Large intestine (tissue), 3 donors: ENCODE measurements around the gene RANBP3. TPM values are rescaled to one million over a fixed set of nuclear protein-coding genes. Genes with fewer than 3 reads are reported as not detected.

ENCODE experiments used
- DNase-seq, 2 donors: peaks; one replicate each; pipeline versions ENCODE4 v3.0.0 to v3.0.0-alpha.2; 2013
- H3K27ac ChIP-seq: one replicate; pipeline ENCODE4 v1.5.1; 2013; ENCODE audit warnings: low read length
- H3K27me3 ChIP-seq: 2 replicates; pipeline ENCODE4 v1.6.1; 2013; ENCODE audit warnings: low read length; ENCODE audit not compliant: control insufficient read depth, insufficient read depth
- H3K36me3 ChIP-seq: 2 replicates; pipeline ENCODE4 v1.6.1; 2013; ENCODE audit warnings: low read length; ENCODE audit not compliant: control insufficient read depth, insufficient read depth
- H3K4me1 ChIP-seq: one replicate; pipeline ENCODE4 v1.6.1; 2013; ENCODE audit warnings: low read length; ENCODE audit not compliant: control insufficient read depth, insufficient read depth
- H3K4me3 ChIP-seq: one replicate; pipeline ENCODE4 v1.5.1; 2013; ENCODE audit warnings: low read length
- H3K9me3 ChIP-seq: one replicate; pipeline ENCODE4 v1.6.1; 2013; ENCODE audit warnings: mild to moderate bottlenecking, low read depth, low read length, moderate library complexity; ENCODE audit not compliant: control insufficient read depth
- WGBS: methylation state at CpG from one replicate; pipeline ENCODE4 v1.1.5; 2013; ENCODE audit warnings: low lambda C conversion rate; ENCODE audit not compliant: insufficient coverage; 5-methylcytosine and 5-hydroxymethylcytosine counted together
- polyA plus RNA-seq: library from polyadenylated mRNA; unstranded; fragments of 120-200 nt; gene quantifications from one replicate; pipeline ENCODE4 v1.2.1, GENCODE V29; 2013

The RANBP3 gene
- polyA plus RNA-seq, 1 donor = 53.3 TPM

- H3K27ac ChIP-seq = no peak overlapping the region
- peaks cover 9% of the 10 kb centered on the region for H3K36me3 ChIP-seq
- DNase-seq = no peak
- no peaks in the 10 kb centered on the region for H3K9me3 ChIP-seq
- WGBS = no CpG with 5 or more reads among the region's 20 CpGs
- H3K4me1 ChIP-seq = no peaks in the 10 kb centered on the region
- no peaks in the 10 kb centered on the region for H3K27me3 ChIP-seq
- H3K4me3 ChIP-seq = no peak overlapping the region
Observed at GRCh38 chr19:6020166-6020882, 42.4 kb upstream of the RANBP3 start.

GRCh38 chr19:6018786-6019185 is 40.8 kb upstream of the RANBP3 start:
- H3K27ac ChIP-seq = no peak overlapping the region
- no peaks in the 10 kb centered on the region for H3K9me3 ChIP-seq
- no peak for DNase-seq
- no peaks in the 10 kb centered on the region for H3K27me3 ChIP-seq
- H3K4me3 ChIP-seq = no peak overlapping the region
- no peaks in the 10 kb centered on the region for H3K4me1 ChIP-seq
- peaks cover 6% of the 10 kb centered on the region for H3K36me3 ChIP-seq
- WGBS = no CpG with 5 or more reads among the region's 10 CpGs

DNA sequence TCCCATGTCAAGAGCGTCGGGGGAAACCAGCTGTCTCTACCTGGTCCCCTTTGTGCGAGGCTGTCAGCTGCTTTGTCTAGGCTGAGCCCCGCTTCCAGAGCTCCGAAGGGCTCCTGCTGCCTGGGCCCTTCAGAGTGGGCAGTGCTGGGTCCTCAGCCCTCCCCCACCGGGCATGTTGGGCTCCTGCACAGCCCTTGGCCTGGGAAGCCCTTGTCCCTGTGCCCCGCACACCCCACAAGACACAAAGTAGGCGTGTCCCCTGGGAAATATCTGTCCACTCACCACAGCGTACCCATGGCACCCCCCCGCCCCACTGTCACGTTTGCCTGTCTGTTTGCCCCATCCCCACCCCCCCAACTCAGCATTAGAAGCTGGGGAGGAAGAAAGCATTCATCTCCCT is 39.6 kb upstream of the RANBP3 start:
- no CpG with 5 or more reads among the region's 11 CpGs for WGBS
- no peaks in the 10 kb centered on the region for H3K27me3 ChIP-seq
- H3K4me3 ChIP-seq = no peak overlapping the region
- DNase-seq = no peak
- no peaks in the 10 kb centered on the region for H3K4me1 ChIP-seq
- no peaks in the 10 kb centered on the region for H3K9me3 ChIP-seq
- H3K27ac ChIP-seq = no peak overlapping the region
- H3K36me3 ChIP-seq = peaks cover 6% of the 10 kb centered on the region

- no peak overlapping the region for H3K27ac ChIP-seq
- 100% methylated on average over 3 of the region's 26 CpGs for WGBS
- no peaks in the 10 kb centered on the region for H3K4me1 ChIP-seq
- no peak for DNase-seq
- H3K4me3 ChIP-seq = no peak overlapping the region
- peaks cover 12% of the 10 kb centered on the region for H3K36me3 ChIP-seq
- no peaks in the 10 kb centered on the region for H3K9me3 ChIP-seq
- H3K27me3 ChIP-seq = no peaks in the 10 kb centered on the region
Observed at GRCh38 chr19:6015841-6016545, 38.1 kb upstream of the RANBP3 start.

- H3K9me3 ChIP-seq = no peaks in the 10 kb centered on the region
- no peak for DNase-seq
- no peak overlapping the region for H3K4me3 ChIP-seq
- WGBS = 95% methylated on average over 4 of the region's 13 CpGs
- H3K4me1 ChIP-seq = no peaks in the 10 kb centered on the region
- no peaks in the 10 kb centered on the region for H3K27me3 ChIP-seq
- no peak overlapping the region for H3K27ac ChIP-seq
- peaks cover 10% of the 10 kb centered on the region for H3K36me3 ChIP-seq
Observed at GRCh38 chr19:6014551-6015135, 36.7 kb upstream of the RANBP3 start.

GRCh38 chr19:6012426-6013170 is 34.7 kb upstream of the RANBP3 start:
- 100% methylated on average over 3 of the region's 18 CpGs for WGBS
- DNase-seq = no peak
- Histone ChIP-seq H3K4me1 (no peaks in the 10 kb centered on the region), H3K9me3 (no peaks in the 10 kb centered on the region), H3K36me3 (peaks cover 15% of the 10 kb centered on the region), H3K4me3 (no peak overlapping the region), H3K27ac (no peak overlapping the region), H3K27me3 (no peaks in the 10 kb centered on the region)

DNA sequence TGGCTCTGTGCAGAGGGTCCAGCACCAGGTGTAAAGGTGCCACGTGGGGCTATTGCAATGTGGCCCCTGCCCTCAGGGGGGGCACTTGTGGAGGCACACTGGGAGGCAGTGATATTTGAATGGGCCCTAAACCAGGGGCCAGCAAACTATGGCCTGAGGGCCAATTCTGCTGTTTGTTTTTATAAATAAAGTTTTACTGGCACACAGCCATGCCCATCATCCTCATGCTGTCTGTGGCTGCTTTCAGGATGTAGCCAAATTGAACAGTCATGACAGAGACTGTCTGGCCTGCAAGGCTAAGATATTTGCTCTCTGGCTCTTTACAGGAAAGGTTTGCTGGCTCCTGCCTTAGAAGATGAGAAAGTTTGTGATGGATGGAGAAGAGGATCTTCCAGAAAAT is 33.9 kb upstream of the RANBP3 start:
- Histone ChIP-seq H3K36me3 (peaks cover 22% of the 10 kb centered on the region), H3K9me3 (no peaks in the 10 kb centered on the region), H3K4me1 (no peaks in the 10 kb centered on the region), H3K27me3 (no peaks in the 10 kb centered on the region), H3K27ac (no peak overlapping the region), H3K4me3 (no peak overlapping the region)
- DNase-seq = no peak
- WGBS = no CpG with 5 or more reads among the region's 1 CpG

DNA sequence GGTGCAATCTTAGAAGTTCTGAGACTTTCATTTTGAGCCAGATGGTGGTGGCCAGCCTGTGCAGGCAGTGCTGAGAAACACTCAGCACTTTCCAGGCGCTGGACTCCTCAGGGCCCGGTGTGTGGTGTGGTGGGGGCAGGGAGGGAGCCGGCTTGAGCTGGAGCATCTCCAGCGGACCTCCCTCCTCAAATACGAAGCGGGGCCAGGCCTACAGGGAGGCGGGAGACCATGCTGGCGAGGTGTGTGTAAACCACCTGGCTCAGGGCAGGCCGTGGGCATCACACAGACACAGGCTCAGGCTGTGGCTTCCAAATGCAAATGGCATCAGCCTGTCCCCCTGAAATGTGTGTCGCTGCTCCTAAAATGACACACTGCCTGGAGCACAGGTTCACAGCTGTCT is 33.3 kb upstream of the RANBP3 start:
- no peak overlapping the region for H3K4me3 ChIP-seq
- DNase-seq = no peak
- H3K9me3 ChIP-seq = no peaks in the 10 kb centered on the region
- WGBS = no CpG with 5 or more reads among the region's 10 CpGs
- H3K27me3 ChIP-seq = no peaks in the 10 kb centered on the region
- no peaks in the 10 kb centered on the region for H3K4me1 ChIP-seq
- peaks cover 23% of the 10 kb centered on the region for H3K36me3 ChIP-seq
- H3K27ac ChIP-seq = no peak overlapping the region

DNA sequence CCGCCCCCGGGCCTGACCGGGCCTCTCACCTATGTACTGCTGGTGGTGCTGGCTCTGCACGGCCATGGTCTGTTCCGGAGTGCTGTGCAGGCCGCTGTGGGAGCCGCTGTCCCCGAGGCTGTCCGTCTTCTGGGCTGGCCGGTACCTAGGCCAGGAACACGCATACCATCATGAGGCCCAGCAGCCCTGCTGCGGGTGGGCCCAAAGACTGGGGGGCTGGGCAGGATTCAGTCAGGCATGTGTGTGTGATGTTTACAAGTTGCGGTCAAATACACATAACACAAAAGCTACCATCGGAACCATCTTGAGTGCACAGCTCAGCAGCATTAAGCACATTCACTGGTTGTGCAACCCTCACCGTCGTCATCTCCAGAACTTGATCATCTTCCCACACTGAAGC is 32.2 kb upstream of the RANBP3 start:
- H3K4me1 ChIP-seq = no peaks in the 10 kb centered on the region
- H3K36me3 ChIP-seq = peaks cover 27% of the 10 kb centered on the region
- H3K4me3 ChIP-seq = no peak overlapping the region
- H3K27ac ChIP-seq = no peak overlapping the region
- DNase-seq = no peak
- WGBS = no CpG with 5 or more reads among the region's 16 CpGs
- H3K9me3 ChIP-seq = no peaks in the 10 kb centered on the region
- H3K27me3 ChIP-seq = no peaks in the 10 kb centered on the region

- Histone ChIP-seq H3K4me3 (no peak overlapping the region), H3K4me1 (no peaks in the 10 kb centered on the region), H3K27me3 (no peaks in the 10 kb centered on the region), H3K36me3 (peaks cover 40% of the 10 kb centered on the region), H3K9me3 (no peaks in the 10 kb centered on the region), H3K27ac (no peak overlapping the region)
- WGBS = no CpG with 5 or more reads among the region's 26 CpGs
- DNase-seq = no peak
Observed at GRCh38 chr19:6007866-6008265, 29.9 kb upstream of the RANBP3 start.
